VCaP (cell line): ENCODE results near the gene MRAS.
"Not testable (repeated sequence)": the region's sequence is repeated elsewhere in the genome, so short reads cannot be mapped to it uniquely, and the experiment has no call there.

Source experiments
- H3K27ac ChIP-seq: fragments of 450-650 bp; 2 replicates; pipeline ENCODE4 v1.5.1; 2017
- CTCF ChIP-seq: fragments of 450-650 bp; conservative IDR thresholded peaks from 2 replicates; pipeline ENCODE4 v1.5.1; 2017; ENCODE audit warnings: mild to moderate bottlenecking, moderate library complexity

The MRAS gene

GRCh38 chr3:138452436-138452835, 104.1 kb downstream of the MRAS start:
- no peak overlapping the region for H3K27ac ChIP-seq
- no peak for TF ChIP-seq CTCF

- not testable (repeated sequence) for H3K27ac ChIP-seq
These were observed 105.6 kb downstream of the MRAS start for GRCh38 chr3:138453940-138454339.
